HG03439 (cell line): ENCODE data around the gene GABRD.

ENCODE experiments used
- ATAC-seq: cut with Tn5 transposase; IDR thresholded peaks from one replicate; pipeline ENCODE4 v1.9.1; 2021; ENCODE audit warnings: mild to moderate bottlenecking, moderate library complexity; ENCODE audit not compliant: unreplicated experiment

The GABRD gene

GRCh38 chr1:1984560-1985070 is 34.5 kb upstream of the GABRD start:
- no peak for ATAC-seq

DNA sequence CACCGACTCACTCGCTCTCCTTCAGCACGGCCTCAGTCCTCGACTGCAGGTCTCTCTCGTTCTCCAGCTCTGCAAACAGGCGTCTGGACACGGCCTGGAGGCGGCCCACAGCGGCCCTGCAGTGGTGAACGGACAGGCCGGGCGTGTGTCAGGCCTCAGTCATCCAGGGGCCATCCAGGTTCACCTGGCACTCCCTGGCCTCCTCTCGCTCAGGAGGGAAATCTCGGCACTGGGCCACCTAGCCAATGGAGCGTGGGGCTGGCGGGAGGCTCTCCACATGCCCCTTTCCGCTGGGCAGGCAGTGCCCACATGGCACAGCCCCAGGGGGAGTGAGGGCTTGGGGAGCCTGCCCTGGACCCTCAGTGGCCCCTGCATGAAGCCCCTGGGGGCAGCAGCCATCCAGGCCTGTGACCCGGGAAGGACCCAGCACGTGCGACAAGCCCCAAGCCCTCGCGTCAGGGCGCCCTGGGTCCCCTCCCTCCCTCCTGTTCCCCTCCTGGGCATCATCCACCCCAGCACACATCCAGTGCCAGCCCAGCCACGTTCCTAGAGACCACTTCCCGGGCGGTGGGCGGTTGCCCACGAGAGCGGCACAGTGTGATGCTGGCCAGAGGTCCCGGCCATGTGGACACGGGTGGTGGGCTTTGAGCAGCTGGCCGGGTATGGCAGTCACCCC is 33.6 kb upstream of the GABRD start:
- no peak for ATAC-seq

DNA sequence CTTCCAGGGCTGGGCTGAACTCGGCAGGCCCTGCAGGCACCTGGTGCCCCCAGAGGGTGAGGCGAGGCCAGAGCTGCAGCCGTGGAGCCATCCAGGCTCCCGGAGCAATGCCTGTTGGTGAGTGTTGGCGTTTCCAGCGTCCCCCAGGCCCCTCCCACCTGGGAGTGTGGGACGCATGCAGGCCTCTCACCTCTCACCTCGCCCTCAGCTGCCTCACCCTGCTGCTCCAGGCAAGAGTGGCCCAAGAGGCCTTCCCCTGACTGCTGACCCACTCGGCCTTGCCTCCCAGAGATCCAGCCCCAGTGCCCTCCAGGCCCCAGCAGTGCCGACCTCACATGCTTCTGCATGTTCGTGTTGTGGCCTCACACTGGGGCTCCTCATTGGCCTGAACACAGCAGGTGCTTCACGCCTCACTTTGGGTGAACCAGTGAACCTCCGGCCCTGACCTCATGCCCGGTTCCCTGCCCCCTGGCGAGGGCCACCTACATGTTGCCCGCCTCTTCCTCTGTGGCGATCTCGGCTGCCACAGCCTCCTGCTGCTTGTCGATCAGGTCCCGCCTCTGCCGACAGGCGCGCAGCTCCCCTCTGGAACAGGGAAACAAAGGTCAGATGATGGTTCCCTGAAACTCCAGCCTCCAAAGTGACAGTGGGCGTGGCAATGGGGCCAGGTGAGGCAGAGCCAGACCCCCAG is 32.5 kb upstream of the GABRD start:
- ATAC-seq, result no peak

GRCh38 chr1:1987142-1987510 is 32.0 kb upstream of the GABRD start:
- ATAC-seq, result no peak

DNA sequence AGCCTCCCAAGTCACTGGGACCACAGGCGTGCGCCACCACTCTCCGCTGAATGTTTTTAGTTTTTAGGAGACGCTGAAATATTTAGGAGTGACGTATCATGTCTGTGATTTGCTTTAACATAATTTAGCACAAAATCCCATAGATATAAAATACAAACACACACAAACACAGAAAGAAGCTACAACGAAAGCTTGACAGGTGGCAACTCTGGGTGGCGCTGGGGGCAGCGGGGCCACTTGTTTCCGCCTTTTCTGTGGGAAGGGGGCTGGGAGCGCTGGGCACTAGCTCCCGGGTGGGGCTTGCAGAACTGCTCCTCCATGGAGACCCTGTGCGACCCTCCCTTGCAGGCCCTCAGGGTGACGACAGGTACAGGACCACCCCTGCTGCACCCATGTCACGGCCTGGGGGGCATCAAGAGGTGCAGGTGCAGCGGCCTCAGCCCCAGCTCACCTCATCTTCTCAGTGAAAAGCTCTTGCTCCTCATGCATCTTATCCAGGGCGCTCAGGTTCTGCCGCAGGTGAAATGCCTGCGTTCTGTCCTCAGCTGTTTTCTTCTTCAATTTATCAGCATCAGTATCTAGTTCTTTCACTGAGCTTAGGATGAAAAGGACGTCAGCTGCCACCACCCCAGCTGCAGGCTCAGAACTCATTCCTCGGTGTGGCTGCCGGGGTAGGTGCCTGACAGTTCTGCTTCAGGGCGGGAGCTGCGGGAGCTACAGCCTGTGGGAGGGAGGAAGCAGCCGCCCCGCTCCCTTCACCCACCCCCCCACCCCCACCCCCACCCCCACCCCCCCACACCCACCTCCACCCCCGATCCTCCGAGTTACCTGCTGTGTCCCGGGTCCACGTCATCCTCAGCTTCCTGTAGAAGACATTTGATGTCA is 30.8 kb upstream of the GABRD start:
- ATAC-seq, result no peak

DNA sequence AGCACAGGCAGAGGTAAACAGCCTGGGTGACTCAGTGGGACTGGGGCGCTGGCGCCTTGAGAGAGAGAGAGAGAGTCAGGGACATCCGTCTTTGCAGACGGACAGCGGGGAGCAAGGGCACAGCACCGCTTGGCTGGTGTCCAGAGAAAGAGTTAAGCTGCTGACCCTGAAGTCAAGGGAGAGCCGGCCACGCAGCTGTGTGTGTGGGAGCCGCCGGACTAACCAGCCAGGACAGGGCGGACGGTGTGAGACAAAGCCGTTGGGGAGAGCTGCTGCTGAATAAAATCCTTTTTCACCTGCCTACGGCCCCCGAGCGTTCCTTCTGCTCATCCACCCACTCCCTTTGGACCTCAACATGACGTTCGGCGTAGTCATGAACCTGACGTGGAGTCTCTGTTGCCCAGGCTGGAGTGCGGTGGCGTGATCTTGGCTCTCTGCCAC is 30.0 kb upstream of the GABRD start:
- no peak for ATAC-seq

DNA sequence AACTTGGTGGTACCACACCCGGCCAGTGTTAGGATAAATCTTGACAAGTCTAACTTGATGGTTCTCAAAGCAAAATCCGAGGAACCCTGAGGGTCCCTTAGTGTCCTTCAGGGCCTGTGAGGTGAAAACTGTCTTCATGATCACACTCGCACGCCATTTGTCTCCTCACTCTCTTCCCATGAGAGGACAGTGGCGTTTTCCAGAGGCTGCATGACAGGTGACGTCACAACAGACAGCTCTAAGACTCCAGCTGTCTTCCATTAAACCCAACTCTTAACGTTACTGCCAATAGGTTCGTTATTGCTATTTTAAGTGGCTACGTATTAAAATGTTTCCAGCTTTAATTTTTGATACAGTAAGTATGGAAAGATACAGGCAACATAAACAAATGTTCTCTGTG is 29.4 kb upstream of the GABRD start:
- ATAC-seq, result no peak

- ATAC-seq, result no peak
Observed at GRCh38 chr1:1990222-1990621, 28.9 kb upstream of the GABRD start.

- ATAC-seq, result no peak
Observed at GRCh38 chr1:1994536-1994935, 24.6 kb upstream of the GABRD start.

DNA sequence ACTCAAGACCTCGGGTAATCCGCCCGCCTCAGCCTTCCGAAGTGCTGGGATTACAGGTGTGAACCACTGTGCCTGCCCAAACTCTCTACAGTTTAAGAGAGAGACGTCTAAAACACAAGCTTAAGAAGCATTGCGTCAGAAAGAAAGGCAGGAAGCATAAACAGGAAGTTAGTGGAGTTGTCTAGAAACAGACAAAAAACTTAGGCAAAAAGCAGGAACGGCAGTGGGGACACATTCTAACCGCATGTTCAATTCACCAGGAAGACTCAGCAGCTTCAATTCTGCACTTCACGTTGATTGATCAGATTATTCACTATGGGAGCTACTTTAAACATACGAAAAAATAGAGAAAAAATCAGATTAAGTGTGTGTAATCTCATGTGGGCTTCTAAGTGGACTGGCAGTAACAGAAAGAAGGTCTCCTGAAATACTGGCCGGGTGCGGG is 22.9 kb upstream of the GABRD start:
- no peak for ATAC-seq

- ATAC-seq, result no peak
Observed at GRCh38 chr1:1997576-1997975, 21.6 kb upstream of the GABRD start.

DNA sequence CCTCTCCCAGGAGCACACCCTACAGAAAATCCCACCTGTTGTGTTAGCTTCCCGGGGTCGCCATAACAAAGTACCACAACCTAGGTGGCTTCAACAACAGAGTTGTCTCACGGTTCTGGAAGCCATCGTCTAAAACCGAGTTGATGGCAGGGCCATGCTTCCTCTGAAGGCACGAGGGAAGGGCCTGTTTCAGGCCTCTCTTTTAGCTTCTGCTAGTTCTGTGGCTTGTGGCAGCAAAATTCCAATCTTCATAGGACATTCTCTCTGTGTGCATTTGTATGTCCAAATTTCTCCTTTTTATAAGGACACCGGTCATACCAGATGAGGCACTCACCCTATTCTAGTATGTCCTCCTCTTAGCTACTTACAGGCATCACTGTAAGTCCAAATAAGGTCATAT is 18.7 kb upstream of the GABRD start:
- no peak for ATAC-seq

DNA sequence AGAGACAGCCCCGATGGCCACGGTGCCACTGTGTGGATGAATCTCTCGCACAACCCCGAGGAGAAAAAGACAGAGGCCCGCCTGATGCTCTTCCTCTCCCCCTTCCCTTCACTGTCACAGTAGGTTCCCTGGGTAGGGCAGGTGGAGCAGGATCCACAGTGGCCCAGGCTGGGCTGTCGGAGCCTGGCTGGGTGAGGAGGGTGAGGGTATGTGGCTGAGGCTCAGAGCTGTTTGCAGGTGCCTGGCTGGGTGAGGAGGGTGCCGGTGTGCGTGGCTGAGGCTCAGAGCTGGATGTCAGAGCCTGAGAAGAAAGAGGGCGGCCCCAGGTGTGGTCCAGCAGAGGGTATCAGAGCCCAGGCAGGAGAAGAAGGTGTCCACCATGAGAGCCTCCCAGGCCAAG is 18.3 kb upstream of the GABRD start:
- ATAC-seq, result no peak

GRCh38 chr1:2001773-2002411 is 17.3 kb upstream of the GABRD start:
- ATAC-seq, result no peak

- no peak for ATAC-seq
Observed at GRCh38 chr1:2003541-2004131, 15.5 kb upstream of the GABRD start, which contains the start of gene CFAP74. CFAP74 (minus strand) TSS chr1:2003786; CDS start chr1:1990956, 12,830 bp downstream.

DNA sequence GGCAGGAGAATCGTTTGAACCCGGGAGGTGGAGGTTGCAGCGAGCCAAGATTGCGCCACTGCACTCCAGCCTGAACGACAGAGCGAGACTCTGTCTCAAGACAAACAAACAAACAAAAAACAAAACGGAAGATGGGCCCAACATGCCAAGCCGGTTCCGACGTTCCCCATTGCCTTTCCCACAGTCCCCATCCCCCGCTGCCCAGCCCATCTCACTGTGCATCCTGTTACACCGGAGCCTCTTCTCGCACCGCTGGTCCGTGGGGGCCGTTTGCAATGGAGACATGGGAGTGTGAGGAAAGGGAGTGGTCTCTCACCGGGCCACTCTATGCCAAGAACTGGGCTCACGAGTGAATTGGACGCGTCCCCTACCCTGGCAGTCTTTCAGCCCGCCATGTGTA is 14.3 kb upstream of the GABRD start:
- no peak for ATAC-seq

GRCh38 chr1:2009101-2010053 is 9.8 kb upstream of the GABRD start:
- ATAC-seq, result no peak

- ATAC-seq, result no peak
Observed at GRCh38 chr1:2014181-2014580, 5.0 kb upstream of the GABRD start.
